Astrocyte (in vitro differentiated cells and primary cell): ENCODE data around the gene MCM7. TPM values are rescaled to one million over a fixed set of nuclear protein-coding genes. Genes with fewer than 3 reads are reported as not detected.
A peak's percentile ranks its signal among the peaks of the same experiment; 100 is the strongest.

ENCODE experiments used
- DNase-seq: peaks from one replicate; pipeline ENCODE4 v3.0.0-alpha.2; 2010; ENCODE audit warnings: low read depth
- FAIRE-seq: peaks from 2 replicates; lab custom pipeline; 2011; peaks lifted over from hg19 to GRCh38; lab: Jason Lieb, UNC
- H2AFZ ChIP-seq: 2 replicates; pipeline ENCODE4 v1.6.0; 2012; ENCODE audit warnings: low read depth, low read length, inconsistent platforms
- H3K27ac ChIP-seq: 2 replicates; pipeline ENCODE4 v1.5.1; 2011; ENCODE audit warnings: low read depth, low read length, inconsistent platforms
- H3K27me3 ChIP-seq: 2 replicates; pipeline ENCODE4 v1.6.0; 2011; ENCODE audit warnings: low read length, inconsistent platforms; ENCODE audit not compliant: insufficient read depth
- H3K36me3 ChIP-seq: 2 replicates; pipeline ENCODE4 v1.5.1; 2011; ENCODE audit warnings: low read length, inconsistent platforms; ENCODE audit not compliant: insufficient read depth
- H3K4me1 ChIP-seq: 2 replicates; pipeline ENCODE4 v1.5.1; 2011; ENCODE audit warnings: low read length, inconsistent platforms; ENCODE audit not compliant: insufficient read depth
- H3K4me2 ChIP-seq: 2 replicates; pipeline ENCODE4 v1.6.0; 2012; ENCODE audit warnings: low read length, inconsistent platforms
- H3K4me3 ChIP-seq: 2 replicates; pipeline ENCODE4 v1.5.1; 2011; ENCODE audit warnings: low read depth, mild to moderate bottlenecking, low read length, inconsistent platforms; ENCODE audit not compliant: insufficient read depth
- H3K79me2 ChIP-seq: 2 replicates; pipeline ENCODE4 v1.6.0; 2012; ENCODE audit warnings: mild to moderate bottlenecking, low read length, inconsistent platforms; ENCODE audit not compliant: insufficient read depth
- H3K9ac ChIP-seq: 2 replicates; pipeline ENCODE4 v1.6.0; 2012; ENCODE audit warnings: mild to moderate bottlenecking, low read length, inconsistent platforms
- H3K9me3 ChIP-seq: 2 replicates; pipeline ENCODE4 v1.5.1; 2012; ENCODE audit warnings: low read depth, mild to moderate bottlenecking, low read length, inconsistent platforms; ENCODE audit not compliant: insufficient read depth
- H4K20me1 ChIP-seq: 2 replicates; pipeline ENCODE4 v1.6.0; 2012; ENCODE audit warnings: low read length, inconsistent platforms; ENCODE audit not compliant: insufficient read depth
- H3K27ac Mint-ChIP-seq: one replicate; pipeline ENCODE4 v1.8.0; 2021; ENCODE audit warnings: mild to moderate bottlenecking, mixed read lengths; ENCODE audit not compliant: unreplicated experiment
- H3K27me3 Mint-ChIP-seq: one replicate; pipeline ENCODE4 v1.8.0; 2021; ENCODE audit warnings: low read depth, mixed read lengths; ENCODE audit not compliant: unreplicated experiment
- H3K36me3 Mint-ChIP-seq: one replicate; pipeline ENCODE4 v1.8.0; 2021; ENCODE audit warnings: low read depth, mixed read lengths; ENCODE audit not compliant: unreplicated experiment
- H3K4me1 Mint-ChIP-seq: one replicate; pipeline ENCODE4 v1.8.0; 2021; ENCODE audit warnings: low read depth, mixed read lengths; ENCODE audit not compliant: unreplicated experiment
- H3K4me3 Mint-ChIP-seq: one replicate; pipeline ENCODE4 v1.8.0; 2021; ENCODE audit warnings: mild to moderate bottlenecking, moderate library complexity, mixed read lengths; ENCODE audit not compliant: unreplicated experiment
- H3K9me3 Mint-ChIP-seq: one replicate; pipeline ENCODE4 v1.8.0; 2021; ENCODE audit warnings: mild to moderate bottlenecking, mixed read lengths; ENCODE audit not compliant: unreplicated experiment
- CTCF ChIP-seq: IDR thresholded peaks from 2 replicates; pipeline ENCODE4 v1.5.1; 2011; ENCODE audit warnings: low read depth, mild to moderate bottlenecking, inconsistent platforms, low read length, moderate library complexity; ENCODE audit not compliant: insufficient read depth
- EZH2 ChIP-seq: IDR thresholded peaks from 2 replicates; pipeline ENCODE4 v1.6.1; 2012; ENCODE audit warnings: mild to moderate bottlenecking, low read length, inconsistent platforms; ENCODE audit not compliant: insufficient read depth
- total RNA-seq: library from RNA; stranded (reverse); gene quantifications from 2 replicates; pipeline ENCODE4 v1.2.1, GENCODE V29; 2021

The MCM7 gene
- total RNA-seq, 1 donor from 2014 or later = 55.2 TPM

- H3K36me3 Mint-ChIP-seq = peaks cover 13% of the 10 kb centered on the region
- H3K27me3 ChIP-seq = no peaks in the 10 kb centered on the region
- peaks cover 30% of the 10 kb centered on the region for H4K20me1 ChIP-seq
- H3K36me3 ChIP-seq = peaks cover 19% of the 10 kb centered on the region
- H3K4me2 ChIP-seq = peak within 1 kb of the TSS; percentile 90
- no peaks in the 10 kb centered on the region for H3K9me3 Mint-ChIP-seq
- peaks cover 50% of the 10 kb centered on the region for H3K79me2 ChIP-seq
- DNase-seq (peak; percentile 98), FAIRE-seq (peak; percentile 45)
- peak within 1 kb of the TSS; percentile 93 for H3K27ac ChIP-seq
- H3K27ac Mint-ChIP-seq = peak within 1 kb of the TSS; percentile 94
- H3K9me3 ChIP-seq = peaks cover 3% of the 10 kb centered on the region
- peak within 1 kb of the TSS; percentile 96 for H3K4me3 ChIP-seq
- H3K27me3 Mint-ChIP-seq = no peaks in the 10 kb centered on the region
- peak within 1 kb of the TSS; percentile 59 for H2AFZ ChIP-seq
- H3K4me1 ChIP-seq = peaks cover 25% of the 10 kb centered on the region
- H3K4me3 Mint-ChIP-seq = peak within 1 kb of the TSS; percentile 98
- no peak for TF ChIP-seq EZH2
- peak; percentile 68 for TF ChIP-seq CTCF
- H3K9ac ChIP-seq = peak within 1 kb of the TSS; percentile 99
- peaks cover 23% of the 10 kb centered on the region for H3K4me1 Mint-ChIP-seq
These were observed 19.6 kb downstream of the MCM7 start, which contains the start of gene ZNF3 for GRCh38 chr7:100081535-100082102. Gene ZNF3, minus strand, starts transcription at chr7:100081723. Its CDS starts 4,366 bp downstream, at chr7:100077357.

GRCh38 chr7:100080907-100081534 is 20.2 kb downstream of the MCM7 start:
- Histone ChIP-seq H2AFZ (peak overlapping the region; percentile 59), H3K4me1 (peaks cover 24% of the 10 kb centered on the region), H3K4me2 (peak overlapping the region; percentile 90), H3K36me3 (peaks cover 22% of the 10 kb centered on the region), H3K79me2 (peaks cover 56% of the 10 kb centered on the region), H3K27me3 (no peaks in the 10 kb centered on the region), H3K9ac (peak overlapping the region; percentile 99), H3K27ac (peak overlapping the region; percentile 93), H3K4me3 (peak overlapping the region; percentile 96), H3K9me3 (peaks cover 3% of the 10 kb centered on the region), H4K20me1 (peaks cover 33% of the 10 kb centered on the region)
- FAIRE-seq (no peak), DNase-seq (no peak)
- no peak for TF ChIP-seq CTCF
- no peak for TF ChIP-seq EZH2
- peaks cover 23% of the 10 kb centered on the region for H3K4me1 Mint-ChIP-seq
- peaks cover 17% of the 10 kb centered on the region for H3K36me3 Mint-ChIP-seq
- no peaks in the 10 kb centered on the region for H3K27me3 Mint-ChIP-seq
- no peaks in the 10 kb centered on the region for H3K9me3 Mint-ChIP-seq
- peak overlapping the region; percentile 98 for H3K4me3 Mint-ChIP-seq
- H3K27ac Mint-ChIP-seq = peak overlapping the region; percentile 94
